EL (cell line): ENCODE results near the gene DSCAML1.

Experiments used
- DNase-seq: peaks from one replicate; pipeline ENCODE4 v3.0.0-alpha.2; 2016

The DSCAML1 gene

DNA sequence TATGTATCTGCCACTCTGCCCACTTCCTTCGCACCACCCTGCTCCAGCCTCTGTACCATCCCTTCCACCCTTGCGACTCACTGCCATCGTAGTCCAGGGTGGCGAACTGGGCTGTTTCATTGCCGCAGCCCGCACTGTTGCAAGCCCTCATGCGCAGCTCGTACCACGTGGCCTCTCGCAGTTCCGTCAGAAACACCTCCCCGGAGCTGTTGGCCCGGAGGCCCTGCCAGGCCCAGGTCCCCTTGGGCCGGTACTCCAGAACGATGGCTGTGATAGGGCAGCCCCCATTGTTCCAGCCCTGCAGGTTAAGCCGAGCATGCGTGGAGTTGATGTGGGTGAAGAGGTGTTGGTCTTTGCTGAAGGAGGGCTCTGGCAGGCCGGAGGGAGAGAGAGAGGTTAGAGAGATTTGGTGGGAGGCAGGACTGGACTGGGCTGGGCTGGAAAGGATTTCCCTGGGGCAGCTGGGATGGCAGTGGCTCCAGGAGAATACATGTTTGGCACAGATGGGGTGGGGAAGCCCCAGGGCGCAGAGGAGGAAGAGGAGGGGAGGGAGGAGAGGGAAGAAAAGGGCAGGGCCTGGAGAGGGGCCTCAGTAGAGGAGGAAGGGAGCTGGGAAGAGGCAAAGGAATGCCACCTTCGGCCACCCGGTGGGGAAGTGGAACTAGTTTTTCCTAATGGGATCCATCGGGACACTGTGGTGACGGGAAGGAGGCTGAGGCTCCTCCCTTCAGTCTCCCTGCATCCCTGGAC is 359.8 kb downstream of the DSCAML1 start:
- DNase-seq: no peak

DNA sequence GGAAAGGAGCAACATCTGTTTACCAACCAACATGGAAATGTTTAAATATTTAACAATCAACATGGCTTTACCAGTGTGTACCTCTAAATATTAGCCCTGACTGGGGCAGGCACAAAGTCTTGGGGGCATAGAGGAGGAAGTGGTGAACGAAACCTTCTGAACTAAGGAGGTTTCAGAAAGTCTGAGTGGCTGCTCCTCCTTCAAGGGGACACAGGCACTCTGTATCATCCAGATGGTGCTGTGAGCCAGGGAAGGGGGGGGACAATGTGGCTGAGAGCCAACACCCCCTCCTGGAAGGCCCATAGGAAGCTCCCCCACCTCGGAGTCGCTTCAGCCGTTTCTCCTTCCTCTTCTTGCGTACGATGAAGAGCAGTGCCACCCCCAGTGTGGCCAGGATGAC is 361.7 kb downstream of the DSCAML1 start:
- no peak for DNase-seq

DNA sequence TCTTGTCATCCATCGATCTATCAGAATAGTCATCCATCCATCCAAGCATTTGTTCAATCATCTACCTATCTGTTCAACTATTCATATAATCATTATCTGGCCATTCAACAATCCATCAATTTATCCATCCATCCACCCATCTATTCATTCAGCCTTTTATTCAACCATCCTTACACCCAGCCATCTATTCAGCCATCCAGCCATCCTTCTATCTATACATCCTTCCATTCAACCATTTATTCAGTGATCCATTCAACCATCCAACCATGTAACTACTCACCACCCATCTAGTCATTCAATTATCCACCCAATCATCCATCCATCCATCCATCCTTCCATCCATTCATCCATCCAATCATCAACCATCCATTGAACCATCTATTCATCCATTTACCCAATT is 362.5 kb downstream of the DSCAML1 start:
- DNase-seq: no peak

DNA sequence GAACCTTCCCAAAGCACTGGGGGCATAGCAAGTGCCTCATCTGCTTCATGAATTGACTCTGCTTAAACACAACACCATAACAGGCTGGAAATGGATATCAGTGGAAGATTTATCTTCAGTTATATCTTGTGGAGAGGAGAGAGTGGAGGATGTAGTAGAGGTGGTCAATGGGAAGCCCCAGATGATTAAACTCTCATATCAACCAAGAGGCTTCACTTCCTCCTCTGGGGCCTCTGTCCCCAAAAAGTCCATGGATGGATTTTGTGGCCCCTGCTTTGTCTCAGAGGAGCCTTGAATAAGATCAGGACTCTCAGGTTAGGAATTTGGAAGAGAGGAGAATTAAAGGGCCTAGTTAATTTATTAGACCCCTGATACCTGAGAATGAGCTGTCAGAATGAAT is 363.3 kb downstream of the DSCAML1 start:
- no peak for DNase-seq

DNA sequence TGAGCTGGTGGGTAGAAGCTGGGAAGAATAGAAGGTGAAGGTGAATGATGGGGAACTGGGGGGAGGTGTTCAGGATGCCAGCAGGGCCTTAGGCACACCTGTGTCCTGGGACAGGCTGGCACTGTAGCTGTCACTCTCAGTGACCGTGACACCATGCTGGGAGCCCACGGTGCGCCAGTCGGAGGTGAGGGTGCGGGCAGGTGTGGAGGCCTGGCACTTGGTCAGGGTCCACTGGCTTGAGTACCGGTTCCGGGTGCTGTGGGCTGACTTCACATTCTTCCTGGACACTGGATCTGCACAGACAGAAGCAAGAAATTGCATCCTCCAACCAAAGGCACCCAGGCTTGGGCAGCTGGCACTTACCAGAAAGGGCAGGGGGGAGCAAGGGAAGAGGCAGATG is 365.6 kb downstream of the DSCAML1 start:
- no peak for DNase-seq

DNA sequence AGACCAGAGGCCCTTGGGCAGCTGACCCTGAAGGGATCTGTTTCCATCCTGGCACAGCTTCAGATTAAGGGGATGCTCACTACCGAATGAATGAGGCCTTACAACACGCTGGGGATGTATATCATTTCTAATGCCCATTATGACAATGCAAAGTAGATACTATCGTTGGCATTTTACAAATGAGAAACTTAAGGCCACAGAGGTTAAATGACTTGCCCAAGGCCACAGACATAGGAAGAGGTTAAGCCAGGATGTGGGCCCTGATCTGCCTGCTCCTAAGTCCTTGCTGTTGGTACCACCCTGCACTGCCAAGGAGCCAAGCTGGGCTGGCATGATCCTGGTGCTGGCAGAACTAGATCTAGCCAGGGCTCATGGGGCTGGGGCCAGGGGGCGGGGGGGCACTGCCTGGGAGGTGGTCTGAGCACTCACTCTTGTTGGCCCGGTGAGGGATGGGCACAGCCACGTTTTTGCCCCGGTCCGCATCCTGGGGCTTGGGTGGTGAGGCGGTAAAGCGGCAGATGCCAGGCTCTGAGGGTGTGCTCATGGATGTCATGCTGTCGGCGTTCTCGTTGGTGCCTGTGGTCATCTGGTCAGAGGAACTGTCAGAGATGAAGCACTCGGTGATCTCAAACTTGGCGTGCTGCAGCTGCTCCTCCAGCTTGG is 366.6 kb downstream of the DSCAML1 start:
- no peak for DNase-seq

DNA sequence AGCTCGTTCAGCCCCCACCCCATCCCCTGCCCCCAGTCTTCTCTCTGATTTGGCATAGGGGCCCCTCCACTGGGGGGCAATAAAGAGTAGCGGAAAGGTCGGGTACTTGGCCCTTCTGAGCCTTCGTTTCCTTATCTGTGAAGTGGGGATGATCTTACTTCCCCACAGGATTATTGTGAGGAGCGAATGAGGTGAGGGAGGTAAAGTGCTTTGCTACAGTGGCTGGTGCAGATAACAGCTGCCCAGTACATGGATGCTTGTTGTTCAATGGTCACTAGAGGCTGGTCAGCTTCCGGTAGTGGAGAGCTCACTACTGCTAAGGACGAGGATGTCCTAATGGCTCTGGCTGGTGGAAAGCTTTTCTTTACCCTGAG is 368.2 kb downstream of the DSCAML1 start:
- no peak for DNase-seq

DNA sequence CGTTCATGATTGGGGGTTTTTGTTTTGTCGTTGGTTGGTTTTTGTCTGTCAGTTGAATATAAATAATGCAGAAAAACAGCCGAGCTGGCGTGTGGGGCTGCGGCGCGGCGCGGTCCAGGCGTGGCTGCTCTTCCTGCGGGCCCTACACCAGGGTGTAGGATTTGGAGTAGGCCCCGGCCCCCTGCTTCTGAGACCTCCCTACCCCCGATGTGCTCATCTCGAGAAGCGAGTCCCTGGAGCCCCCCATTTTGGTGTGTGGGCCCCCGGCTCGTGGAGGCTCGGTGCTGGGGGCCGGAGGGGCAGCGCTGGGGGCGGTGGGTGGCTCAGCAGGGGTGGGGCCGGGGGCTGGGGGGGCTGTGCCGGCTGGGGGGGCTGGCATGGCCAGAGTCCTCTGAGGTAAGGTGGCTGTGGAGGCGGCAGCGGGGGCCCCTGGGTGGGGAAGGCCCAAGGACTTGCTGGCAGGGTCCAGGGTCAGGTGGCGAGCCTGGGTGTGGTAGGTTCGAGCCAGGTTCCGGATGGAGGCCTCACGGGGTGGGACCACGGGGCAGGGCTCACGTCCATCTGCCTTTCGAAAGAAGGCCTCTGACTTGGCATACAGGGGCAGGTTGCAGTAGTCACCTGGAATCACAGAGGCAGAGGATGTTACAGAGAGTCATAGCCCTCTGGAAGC is 368.7 kb downstream of the DSCAML1 start:
- no peak for DNase-seq

DNA sequence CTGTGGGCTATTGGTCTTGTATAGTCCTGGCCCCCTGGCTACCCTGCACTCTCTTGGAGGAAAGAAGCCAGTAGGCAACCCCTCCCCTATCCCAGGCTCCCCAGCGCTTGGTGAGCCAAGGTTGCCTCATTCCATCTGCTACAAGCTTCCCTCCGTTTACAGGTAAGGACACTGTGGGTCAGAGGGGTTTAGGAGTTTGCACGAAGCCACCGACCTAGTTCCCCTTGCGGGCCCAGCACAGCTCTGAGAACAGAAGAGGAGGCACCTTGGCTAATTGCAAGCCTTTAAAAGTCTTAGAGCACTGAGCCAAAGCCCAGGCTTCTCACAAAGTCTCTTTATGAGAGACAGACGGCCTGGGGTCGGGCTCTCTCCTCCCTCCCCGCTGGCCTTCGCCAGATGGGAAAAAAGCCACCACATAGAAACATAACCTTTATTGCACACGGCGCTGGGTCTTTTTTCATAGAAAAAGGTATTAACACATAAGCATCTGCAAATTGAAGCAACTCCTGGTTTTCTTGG is 369.6 kb downstream of the DSCAML1 start:
- DNase-seq: no peak

DNA sequence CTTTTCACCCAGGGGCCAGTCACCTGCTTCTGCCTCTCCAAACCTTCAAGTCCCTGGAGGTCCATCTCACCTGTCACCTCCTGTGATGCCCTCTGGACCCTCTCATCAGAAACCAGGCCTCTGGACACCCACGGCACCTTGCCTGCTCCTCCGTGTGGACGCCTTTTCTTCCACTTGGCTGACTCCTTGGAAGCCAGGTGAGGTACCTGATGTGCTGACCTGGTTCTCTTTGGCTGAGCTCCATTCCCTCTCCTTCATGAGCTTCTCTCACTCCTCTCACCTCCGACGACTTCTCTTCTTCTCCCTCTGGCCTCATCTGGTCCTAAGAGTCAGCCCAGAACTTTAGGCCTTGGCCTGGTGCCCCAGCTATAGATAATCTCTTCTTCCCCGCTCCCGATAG is 370.1 kb downstream of the DSCAML1 start:
- no peak for DNase-seq

DNA sequence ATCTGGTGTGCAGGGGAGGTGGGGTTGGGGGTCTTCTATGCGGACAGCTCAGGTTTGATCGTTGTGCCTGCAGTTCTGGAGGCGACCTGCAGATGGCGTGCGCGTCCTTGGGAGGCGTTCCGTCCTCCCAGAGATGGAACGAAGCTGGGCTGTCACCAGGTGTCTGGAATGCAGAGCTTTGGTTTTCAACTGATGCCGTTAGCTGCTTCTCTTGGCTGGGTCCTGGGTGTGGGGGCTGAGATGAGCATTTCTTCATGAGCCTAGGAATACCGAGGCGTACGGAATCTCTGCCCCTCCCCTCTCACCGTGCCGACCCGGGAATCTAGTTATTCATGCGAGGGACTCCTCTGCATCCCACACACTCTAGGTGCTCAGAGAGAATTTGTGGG is 370.7 kb downstream of the DSCAML1 start:
- peak; percentile 41 for DNase-seq

DNA sequence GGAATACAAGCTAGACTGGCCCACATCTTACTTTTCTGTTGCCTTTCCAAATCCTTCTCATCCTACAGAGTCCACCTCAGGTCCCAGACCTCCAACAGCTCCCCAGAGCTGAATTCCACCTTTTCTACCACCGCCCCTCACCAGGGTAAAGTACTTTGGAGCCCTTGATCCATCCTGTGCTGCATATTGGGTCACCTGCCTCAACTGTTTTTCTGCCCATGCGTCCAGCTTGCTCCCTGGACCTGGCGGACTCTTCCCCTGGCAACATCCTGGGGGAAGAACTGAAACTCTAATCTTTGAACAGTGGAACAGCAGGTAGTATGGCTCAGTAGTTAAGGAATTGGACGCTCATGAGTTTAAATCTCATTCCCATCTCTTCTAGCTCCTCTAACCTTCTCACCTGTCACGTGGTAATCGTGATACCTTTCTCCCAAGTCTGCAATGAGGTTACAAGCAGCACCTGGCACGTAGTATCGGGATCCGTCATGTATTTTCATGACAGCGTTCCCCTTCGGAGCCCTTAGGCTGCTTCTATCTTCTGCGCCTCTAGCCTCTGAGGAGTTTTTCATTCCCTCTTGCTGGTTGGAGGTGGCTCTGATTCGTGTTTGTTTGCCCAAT is 371.2 kb downstream of the DSCAML1 start:
- DNase-seq: no peak

DNA sequence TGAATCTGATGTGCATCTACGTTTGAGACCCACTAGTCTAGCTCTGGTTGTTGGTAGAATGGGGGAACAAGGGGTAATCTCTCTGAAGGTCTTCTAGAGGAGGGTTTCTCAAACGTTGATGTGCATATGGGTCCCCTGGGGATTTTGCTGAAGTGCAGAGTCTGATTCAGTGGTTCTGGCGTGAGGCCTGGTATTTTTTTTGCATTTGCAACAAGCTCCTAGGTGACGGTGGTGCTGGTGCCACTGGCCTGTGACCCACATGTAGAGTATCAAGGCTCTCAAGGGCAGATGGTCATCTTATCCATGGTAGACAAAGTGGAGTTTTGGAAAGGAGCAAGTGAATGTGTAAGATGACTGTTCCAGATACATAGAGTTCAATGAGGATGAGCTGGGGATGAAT is 372.2 kb downstream of the DSCAML1 start:
- no peak for DNase-seq

DNA sequence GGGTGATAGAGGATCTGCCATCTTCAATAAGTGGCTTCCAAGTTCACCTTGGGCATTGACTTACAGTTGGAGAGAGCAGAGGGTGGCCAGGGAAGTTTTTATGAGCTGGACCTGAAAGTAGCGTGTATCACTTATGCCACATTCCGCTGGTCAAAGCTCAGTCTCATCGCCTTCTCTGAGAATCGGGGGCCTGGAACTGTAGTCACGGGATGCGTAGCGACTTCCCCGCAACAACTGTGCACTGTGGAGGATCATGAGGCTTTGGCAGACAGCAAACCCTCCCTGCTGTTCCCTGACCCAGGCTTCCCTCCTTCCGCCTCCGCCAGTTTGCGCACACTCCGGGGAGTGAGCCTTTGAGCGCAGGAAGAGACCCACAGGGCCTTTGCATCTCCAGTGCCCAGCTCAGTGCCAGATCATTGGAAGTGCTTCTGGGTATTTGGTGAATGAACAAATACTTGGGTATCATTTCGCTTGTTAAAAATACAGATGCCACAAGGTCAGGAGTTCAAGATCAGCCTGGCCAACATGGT is 373.9 kb downstream of the DSCAML1 start:
- no peak for DNase-seq

DNA sequence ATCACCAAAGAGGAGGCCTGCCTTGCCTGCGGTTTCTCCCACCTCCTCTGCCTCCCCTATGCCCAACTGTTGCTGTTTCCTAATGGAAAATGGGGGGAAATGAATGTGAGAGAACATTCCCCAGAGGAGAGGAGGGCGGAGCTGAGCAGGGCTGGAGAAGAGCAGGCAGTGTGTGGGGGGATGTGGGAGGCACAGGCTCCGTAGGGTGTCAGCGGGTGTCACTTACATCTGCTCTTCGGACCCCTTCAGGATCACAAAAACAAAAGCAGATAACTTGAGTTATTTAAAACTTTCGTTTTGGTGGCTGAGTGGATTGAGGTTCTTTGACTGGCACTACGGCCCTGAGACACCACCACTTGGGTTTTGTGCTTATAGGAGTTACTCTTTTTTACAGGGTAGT is 375.5 kb downstream of the DSCAML1 start:
- no peak for DNase-seq

DNA sequence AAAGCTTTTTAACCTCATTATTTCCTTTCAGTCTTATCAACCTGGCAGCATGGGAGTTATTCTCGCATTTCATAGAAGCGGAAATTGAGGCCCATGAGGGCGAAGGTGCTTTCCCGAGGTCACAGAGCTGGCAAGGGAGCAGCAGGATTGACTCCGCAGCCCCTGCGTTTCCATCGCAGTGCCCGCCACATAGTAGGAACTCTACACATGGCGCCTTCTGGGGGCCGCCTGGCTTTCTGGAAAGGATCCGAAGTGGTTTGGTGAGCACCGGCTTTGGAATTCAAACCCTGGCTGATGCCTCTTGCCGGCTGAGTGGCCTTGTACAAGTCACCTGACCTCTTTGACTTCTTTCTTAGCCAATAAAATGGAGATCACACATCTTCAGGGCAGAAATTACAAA is 376.0 kb downstream of the DSCAML1 start:
- no peak for DNase-seq

DNA sequence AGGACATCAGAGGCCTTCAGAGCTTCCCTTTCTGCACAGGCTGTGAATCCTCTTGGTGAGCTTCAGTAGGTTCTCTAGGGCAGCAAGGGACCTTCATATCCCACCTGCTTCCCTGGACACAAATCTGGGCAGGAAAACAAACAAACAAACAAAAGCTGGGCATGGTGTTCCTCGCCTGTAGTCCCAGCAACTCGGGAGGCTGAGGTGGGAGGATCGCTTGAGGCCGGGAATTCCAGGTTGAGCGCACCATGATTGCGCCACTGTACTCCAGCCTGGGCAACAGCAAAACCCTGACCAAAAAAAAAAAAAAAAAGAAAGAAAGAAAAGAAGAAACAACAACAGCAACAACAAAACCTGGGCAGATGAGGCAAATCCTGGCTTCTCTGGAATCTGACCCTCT is 376.4 kb downstream of the DSCAML1 start:
- no peak for DNase-seq

DNA sequence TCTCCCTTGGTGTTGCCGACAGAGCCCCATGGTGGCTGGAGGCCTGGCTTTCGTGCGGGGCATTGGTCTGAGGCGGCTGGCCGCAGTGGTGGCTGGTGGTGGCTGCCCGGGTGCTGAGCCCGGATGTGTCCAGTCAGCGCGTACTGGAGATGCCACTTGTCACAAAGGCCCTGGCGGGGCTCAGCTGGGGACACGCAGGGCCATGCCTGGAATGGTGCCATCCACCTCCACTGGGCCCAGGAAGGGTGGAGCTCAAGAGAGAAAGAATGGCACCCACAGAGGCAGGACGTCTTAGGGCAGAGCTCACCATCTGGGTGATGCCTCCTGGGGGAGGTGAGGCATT is 376.9 kb downstream of the DSCAML1 start:
- no peak for DNase-seq

DNA sequence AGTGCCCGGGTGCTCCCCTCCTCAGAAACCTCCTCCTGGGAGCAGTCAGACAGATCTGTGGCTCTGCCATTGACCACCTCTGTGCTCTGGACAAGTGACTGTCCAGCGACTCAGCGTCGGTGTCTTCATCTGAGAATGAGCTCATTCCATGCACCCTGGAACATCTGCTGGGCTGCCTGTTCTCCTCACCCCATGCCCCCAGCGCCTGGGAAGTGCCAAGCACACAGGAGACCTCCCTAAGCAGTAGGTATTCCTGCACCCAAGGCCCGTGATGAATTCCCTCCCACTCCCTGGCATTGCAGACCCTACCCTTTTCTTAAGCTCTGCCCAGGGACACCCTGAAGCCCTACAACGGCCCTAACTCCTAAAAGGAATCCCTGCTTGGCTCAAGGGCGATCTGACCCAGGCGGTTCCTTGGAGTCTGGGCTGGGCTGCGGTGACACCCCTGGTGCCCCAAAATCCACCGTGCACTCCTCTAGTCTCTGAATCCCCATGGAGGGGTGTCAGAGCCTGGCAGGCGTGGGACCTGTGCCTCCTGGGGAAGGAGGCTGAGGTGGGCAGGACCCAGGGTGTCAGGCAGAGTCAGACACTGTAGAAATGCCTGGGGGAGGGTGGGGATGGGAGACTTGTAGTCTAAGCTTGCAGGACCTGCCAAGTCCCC is 377.4 kb downstream of the DSCAML1 start:
- DNase-seq: peak; percentile 35

DNA sequence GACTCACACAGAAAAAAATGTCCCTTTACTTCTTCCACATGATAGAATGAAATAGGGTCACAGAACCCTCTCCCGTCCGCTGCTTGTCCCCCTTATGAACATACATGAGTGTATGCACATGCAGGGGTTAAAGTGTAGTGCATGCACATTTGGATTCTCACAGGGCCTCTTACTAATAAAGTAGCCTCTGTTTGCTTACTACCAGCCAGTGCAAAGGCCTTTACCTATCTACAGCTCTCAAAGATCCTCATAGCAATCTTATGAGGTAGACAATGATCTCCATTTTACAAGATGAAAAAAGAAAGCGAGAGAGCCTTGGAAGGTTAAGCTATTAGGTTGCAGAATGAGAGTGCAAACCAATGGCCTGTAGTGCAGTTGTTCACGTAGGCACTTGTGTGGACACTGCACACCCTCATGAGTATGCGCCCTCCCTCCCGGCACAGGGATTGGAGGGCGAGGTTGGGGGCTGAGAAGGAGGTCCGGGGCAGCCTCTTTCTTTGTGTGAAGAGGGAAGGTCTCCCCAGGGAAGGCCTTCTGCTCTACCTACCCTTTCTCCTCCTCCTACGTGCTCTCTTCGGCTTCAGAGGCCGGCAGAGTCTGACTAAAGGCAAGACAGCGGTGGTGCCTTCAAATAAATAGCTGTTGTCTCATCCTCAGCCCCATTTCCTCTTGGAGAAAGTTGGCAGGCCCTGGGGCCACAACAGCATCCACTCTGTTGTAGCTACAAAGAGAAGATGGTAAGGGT is 378.1 kb downstream of the DSCAML1 start:
- no peak for DNase-seq

DNA sequence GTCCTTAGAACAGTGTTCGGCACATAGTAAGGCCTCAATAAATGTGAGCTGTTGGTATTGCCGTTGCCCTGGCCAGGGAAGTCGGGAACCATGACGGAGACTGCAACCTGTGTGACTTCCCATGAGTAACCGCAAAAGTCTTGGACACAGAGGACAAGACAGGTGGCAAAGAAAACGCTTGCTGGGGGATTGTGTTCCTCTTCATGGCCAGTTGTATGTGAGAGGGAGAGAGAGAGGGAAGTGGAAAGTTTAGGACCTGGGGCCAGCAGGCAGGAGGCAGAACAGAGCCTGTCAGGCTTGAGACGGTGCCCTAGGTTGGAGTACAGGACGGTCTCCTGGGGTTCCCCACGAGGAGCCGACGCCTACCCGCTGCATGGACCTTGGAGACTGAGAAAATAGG is 379.2 kb downstream of the DSCAML1 start:
- no peak for DNase-seq

DNA sequence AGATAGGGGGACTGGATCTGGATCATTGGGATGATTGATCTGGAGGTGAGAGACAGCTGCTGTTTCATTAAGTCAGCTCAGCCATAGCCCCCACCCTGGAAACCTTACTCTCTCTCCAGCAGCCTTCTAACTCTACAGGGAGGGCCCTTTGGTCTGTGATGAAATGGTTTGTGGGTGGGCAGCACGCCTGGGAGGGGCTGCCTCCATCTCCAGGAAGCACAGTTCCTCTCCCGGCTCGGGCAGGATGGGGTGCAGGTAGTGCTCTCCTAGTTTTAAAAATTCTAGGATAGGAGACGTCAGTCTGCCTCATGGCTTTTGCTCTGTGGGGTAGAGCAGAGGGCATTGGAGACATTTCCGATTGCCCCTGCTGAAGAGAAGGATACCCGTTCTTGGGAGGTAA is 379.7 kb downstream of the DSCAML1 start:
- no peak for DNase-seq
